GM21381 (cell line): ENCODE data around the gene NECTIN4.
A peak's percentile ranks its signal among the peaks of the same experiment; 100 is the strongest.
"Not testable (repeated sequence)": the region's sequence is repeated elsewhere in the genome, so short reads cannot be mapped to it uniquely, and the experiment has no call there.

Source experiments
- ATAC-seq: cut with Tn5 transposase; IDR thresholded peaks from one replicate; pipeline ENCODE4 v1.9.1; 2021; ENCODE audit warnings: mild to moderate bottlenecking, moderate library complexity; ENCODE audit not compliant: unreplicated experiment

NECTIN4 gene

DNA sequence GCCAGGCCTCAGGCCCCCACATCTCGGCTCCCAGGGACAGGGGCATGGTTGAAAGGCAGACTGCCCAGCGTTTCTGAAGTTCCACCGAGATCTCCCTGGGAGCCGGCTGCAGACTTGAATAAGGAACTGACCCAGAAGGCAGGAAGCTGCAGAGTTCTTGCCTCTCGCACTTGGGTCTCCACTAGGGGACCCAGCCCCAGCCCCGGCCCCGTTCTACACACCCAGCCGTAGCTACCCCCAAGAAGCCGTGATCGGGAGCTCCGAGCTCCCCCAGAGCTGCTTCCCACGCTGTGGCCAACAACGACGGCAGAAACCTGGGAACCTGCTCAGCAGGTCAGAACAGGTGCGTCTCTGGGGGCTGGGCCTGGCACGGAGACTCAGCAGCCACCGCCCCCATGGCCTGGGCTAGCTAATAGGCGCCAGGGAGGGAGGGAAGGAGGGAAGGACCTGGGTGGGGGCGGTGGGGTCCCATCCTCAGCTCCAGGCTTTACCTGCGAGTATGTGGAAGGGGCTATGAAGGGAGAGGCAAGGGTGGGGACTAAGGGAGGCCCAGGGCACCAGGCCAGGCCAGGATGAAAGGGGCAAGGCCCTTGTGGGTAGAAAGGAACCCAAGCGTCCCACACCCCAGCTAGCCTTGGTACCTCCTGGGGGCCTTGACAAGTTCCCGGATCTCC, at the start of gene NECTIN4:
Gene NECTIN4, minus strand, starts transcription at position 308 of the 674 bp plus-strand sequence. Its CDS starts 262 bp downstream, at position 46.
- ATAC-seq = no peak

DNA sequence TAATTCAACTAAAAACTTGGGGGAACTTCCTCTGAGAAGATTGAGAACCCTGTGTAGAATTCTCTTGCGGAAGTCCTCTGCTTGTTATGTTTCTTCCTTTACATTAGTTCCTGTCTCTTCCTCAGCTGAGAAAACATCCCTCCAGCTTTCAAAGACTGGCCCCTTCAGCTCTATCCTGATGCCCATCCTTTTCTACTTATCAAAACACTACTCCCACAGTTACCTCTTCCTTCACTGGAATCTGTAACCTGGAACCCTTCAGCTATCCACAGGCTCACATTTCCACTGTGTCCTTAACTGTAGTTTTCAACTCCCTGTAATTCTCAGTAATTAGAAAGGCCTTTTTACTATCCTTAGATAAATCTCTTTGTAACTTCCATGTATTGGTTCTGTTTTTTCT, 49.1 kb upstream of the NECTIN4 start:
- ATAC-seq = no peak

DNA sequence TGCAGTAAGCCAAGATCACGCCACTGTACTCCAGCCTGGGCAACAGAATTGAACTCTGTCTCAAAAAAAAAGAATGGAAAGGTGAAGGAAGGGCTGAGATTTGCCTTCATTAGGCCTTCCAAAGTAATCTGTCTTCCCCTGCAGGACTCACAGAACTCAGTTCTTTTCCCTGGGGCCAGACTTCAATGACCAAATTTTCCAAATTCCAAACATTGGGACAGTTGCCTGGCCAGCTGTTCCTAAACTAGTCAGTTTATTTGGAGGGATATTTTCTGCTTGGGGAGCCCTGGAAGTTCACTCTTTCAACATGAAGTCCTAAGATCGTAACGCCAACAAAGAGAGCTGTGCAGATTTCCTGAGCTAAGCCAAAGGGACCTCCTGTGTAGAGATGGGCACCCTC, 48.5 kb upstream of the NECTIN4 start:
- ATAC-seq = no peak

DNA sequence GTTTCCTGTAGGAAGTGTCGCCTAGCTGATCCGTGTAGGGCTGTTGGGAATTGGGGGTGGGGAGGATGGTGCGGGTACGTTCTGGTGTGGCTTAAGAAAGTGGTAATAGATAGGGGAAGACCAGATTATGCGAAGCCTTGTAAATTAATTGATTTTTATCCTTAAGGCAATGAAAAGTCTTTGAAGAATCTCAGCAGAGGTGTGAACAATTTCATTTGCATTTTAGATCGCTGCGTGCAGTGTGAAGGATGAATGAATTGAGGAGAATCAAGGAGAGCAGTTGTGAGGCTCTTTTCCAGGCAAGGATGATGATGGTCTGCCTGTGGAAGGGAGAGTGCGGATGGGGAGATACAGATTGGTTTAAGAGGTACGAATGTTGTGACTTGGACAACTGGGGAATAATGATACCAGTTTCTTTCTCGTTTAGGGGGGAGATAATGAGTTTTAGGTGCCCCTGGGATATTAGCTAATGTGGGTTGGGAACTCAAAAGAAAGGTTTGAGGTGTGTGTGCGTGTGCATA, 43.9 kb upstream of the NECTIN4 start:
- peak; percentile 7 for ATAC-seq

DNA sequence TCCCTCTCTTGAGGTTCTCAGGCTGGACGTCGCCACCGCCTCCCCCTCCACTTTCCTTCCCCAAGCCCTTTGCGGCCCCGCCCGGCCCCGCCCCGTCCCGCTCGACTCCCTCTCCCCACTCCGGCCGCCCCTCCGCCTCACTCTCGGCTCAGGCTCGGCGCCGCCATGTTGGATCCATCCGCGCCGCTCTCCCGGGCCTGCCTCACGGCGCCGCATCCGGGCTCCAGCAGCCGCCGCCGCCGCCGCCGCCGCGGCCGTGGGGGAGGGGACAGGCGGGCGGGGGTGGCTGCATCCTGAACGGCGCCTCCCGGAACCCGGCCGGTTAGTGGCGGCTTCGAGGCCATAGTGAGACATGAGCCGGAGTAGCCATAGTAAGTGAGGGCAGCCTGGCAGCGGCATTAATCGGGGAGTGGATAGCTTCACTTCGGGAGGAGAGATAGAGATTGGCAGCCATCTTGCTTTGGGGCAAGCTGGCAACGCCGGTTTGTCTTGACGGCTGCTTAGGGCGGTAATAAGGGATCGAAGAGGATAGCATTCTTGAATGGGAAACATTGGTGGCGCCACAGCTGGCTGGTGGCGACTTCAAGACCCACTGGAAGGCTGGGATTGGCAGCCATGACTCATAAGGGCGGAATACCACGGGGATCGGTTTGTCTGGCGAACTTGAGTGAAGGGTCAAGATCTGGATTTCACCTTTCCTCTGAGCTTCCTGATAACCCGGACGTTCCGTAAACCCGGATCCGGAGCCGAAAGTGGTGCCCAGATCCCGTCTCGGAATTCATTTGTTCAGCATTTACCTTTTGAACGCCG, 43.3 kb upstream of the NECTIN4 start, which contains the start of gene DEDD:
Gene DEDD, minus strand, starts transcription at position 258 of the 810 bp plus-strand sequence. CDS start 8,205 bp downstream, outside the sequence.
- ATAC-seq = peak; percentile 86

DNA sequence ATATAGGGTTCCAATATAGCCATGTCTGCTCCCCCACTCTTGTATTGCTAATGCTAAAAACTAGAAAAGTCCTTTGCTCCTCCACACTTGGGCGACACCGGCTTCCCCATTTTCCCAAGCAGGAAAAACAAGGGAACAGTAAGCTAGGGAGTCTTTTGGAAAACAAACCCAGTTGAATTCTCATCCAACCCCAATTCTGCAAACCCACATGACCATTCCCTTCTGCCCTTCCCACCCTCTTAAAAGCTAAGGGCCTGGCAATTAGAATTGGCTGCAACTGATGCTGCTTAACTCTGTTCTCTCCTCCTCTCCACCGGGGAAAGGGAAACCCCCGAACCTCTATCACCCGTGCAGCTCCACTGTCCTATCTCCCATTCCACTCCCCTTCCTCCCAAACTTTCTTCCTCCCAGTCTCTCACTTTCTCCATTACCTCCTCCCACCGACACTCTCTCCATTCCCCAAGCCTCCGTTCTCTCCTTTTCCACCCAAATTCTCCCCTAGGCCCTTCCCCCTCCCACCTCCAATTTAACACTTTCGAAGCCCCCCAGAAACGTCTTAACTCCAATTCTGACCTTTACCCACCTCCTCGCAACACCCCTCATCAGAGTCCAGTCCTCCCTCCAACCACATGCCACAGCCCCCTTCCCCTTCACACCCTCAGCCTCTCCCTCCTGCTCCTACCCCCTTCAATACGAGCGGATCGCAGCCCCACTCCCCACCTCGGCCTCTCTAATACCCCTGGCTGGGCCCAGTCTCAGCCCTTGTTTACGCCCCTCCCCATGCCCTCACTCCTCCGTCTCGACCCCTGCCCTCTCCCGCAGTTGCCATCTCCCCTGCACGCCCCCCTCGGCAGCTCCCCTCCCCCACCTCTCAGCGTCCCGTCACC, 42.4 kb upstream of the NECTIN4 start:
- no peak for ATAC-seq

DNA sequence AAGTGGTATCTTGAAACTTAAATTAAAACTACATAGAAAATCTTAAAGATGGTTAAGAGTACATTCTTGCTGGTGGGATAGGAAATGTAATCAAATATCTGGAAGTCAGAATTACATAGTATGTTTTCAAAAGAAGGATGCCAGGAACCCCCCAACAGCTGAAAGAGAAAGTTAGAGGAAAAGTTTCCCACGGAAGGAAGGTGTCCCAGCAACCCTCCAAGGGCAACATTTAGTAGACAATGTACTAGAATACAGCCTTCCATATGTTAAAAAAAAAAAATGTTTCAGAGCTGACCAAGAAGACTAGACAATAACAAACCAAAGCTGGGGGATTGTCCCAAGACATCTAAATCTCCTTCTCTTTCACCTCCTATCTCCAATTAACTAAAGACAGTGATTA, 40.9 kb upstream of the NECTIN4 start:
- no peak for ATAC-seq

DNA sequence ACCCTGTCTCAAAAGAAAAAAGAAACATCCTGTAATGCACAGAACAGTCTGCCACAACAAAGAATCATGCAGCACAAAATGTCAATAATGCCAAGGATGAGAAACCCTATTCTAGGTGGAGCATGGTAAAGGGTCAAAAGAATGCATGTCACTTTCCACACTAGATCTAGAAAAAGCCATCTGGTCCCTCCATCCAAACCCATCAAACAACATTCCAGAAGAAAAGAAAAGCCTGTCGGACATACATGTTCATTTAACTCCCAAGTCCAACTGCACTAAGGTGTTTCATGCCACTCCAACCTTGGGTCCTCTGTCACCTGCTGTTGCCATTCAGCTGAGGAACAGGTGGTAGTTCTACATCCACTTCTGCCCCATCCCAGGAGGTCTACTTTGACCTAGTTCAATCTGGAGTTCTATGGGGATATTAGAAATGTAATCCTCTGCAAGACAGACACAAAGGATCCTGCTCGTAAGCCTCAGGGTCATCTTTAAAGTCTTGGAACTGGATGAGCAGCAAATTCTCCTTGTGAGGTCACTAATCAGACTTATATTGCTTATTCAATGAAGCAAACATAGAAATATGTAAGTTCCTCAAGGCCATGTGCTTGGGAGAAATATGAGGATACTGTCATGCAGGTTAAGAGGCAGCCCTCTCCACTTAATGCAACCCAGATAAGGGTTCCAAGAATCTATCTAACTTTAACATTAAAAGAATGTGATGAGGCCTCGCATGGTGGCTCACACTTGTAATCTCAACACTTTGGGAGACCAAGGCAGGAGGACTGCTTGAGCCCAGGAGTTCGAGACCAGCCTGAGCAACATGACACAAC, 39.4 kb upstream of the NECTIN4 start:
- ATAC-seq = no peak

DNA sequence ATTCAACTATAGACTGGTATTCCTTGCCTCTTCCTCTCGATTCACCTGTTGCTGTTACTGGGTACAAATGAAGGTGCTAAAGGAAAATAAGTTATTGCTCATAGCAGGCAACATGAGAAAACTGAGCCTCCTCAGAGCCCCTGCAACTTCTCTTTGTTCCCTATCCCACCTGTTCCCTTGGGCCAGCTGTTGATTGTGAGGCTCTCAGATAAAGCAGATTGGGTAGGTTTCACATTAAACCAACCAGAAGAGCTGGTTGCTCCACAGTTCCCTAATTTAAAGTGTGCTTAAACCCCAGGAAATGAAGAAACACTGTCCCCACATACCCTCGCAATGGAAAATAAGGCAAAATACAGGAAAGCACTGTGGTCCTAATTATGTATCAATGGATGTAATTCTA, 38.3 kb upstream of the NECTIN4 start:
- ATAC-seq = no peak

DNA sequence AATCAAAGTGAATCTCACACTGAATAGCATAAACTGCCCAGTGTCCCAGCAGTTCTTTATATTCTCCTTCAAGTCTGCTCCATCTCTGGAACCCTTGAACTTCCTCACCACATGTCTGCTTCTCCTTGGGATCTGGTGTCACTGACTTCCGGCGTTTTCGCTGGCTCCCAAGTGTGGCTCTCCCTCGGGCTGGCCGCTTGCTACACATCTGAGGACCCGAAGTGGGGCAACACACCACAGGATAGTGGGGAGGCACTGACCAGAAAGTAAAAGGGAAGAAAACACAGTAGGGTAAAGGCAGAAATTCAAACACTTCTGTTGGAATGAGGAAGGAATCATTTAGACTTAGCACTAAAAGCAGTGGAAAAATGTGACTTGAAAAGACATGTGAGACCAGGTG, 33.6 kb upstream of the NECTIN4 start:
- no peak for ATAC-seq

DNA sequence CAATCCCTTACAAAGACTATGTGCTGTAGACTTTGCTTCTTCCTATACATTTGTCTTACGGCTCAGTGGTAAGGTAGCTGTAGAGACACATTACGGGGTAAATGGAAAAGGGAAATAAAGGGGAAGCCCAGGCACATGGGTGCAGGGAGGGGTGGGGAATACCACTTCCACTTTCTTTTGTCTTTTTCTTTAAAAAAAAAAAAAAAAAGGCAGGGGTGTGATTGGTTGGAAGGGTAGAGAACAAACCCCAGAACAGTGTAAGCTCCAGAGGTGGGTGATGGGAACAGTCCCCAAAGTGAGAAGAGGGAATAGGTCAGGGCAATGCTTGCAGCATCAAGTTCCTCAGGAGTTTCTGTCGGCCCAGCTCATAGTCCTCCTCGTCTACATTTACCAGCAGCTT, 32.5 kb upstream of the NECTIN4 start:
- ATAC-seq = no peak

DNA sequence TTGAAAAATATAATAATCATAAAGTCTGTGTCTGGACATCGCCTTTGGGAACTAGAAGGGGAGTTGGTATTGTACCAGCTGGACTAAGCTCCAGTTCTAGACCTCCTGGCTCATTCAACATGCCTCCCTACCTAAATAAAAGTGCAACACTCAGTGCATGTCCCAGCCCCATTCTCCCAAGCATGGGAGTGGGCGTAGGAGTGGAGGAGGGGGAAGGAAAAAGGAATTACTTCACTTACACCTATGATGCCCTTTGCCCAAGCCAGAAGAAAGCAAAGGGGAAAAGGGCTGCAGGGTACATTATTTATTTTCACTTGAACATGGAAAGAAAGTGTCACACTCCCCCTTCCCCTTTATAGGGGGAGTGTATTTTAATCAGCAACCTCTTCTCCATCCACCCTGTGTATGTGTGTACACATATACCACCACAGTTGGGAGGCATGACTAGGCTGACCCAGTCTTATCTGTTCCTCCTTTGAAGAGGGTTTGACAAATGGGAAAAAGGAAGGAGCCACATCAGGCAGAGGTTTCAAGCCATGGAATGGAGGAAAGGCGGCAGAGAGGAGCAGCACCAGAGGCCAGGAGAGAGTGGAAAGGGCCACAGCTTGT, 31.8 kb upstream of the NECTIN4 start:
- no peak for ATAC-seq

DNA sequence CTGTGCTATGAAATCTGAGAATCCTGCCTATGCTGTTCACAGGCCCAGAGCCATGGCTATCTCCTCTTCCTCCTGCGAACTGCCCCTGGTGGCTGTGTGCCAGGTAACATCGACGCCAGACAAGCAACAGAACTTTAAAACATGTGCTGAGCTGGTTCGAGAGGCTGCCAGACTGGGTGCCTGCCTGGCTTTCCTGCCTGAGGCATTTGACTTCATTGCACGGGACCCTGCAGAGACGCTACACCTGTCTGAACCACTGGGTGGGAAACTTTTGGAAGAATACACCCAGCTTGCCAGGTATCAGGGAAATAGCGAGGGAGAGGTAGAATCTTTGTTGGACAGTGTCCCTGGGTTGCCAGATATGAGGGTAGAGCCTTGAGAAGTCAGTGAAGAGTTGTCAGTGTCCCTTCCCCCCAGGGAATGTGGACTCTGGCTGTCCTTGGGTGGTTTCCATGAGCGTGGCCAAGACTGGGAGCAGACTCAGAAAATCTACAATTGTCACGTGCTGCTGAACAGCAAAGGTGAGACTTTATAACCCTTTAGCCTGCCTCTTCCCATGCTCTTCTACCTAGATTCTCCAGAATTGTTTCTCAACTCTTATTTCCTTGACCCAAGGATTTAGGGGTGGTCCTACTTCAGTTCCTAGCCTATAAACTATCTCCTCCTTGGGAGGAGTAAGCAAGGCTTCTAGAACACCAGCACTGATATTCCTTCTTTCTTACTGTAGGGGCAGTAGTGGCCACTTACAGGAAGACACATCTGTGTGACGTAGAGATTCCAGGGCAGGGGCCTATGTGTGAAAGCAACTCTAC, 29.9 kb upstream of the NECTIN4 start:
- peak; percentile 59 for ATAC-seq

DNA sequence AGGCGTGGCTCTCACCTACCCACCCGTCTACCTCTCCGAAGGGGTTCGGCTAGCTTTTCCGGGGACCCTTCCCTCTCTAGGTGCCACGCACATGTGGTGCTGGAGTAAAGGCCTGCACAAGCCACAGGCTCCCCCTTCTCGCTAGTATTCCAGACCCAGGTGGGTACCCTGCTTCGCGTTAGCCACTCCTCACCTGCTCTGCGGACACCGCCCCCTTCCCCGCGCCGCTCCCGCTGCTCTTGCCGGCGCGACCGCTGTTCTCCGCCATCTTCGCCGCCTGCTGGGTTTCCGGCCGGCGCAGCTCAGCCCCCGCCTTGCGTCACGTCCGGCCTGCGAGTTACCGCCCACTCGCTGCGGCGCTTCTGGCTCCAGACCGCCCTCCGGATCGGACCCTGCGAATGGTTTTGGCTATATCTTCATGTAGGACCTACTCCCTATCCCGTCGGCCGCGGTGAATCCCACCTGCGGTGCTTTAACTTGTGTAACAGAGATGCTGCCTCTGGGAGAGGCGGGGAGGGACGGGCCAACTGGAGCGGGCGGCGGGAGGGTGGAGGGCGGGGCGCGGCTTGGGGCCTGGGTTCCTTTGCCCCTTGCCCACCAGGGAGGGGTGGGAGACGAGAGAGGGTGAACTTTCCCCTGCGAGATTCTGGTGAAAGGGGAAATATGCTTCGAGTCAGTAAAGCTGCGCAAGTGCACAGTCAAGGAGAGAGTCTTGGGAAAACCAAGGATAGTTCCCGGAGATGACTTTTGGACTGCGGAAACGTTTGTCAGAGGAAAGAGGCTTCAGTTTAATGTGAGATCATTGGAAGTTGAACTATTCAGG, 28.6 kb upstream of the NECTIN4 start, which contains the start of the genes NIT1 and PFDN2:
Gene NIT1, plus strand, starts transcription at position 347 of the 823 bp plus-strand sequence. Its CDS starts 72 bp downstream, at position 419.
Gene PFDN2, minus strand, starts transcription at position 279 of the 823 bp plus-strand sequence. Its CDS starts 11 bp downstream, at position 268.
- ATAC-seq = peak; percentile 82

DNA sequence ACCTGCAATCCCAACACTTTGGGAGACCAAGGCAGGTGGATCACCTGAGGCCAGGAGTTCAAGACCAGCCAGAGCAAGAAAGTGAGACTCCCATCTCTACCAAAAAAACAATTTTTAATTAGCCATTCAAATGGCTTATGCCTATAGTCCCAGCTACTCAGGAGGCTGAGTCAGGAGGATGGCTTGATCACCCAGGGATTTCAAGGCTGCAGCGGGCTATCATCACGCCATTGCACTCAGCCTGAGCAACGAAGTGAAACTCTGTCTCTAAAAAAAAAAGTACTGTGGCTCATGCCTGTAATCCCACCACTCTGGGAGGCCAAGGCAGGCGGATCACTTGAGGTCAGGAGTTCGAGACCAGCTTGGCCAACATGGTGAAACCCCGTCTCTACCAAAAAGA, 26.6 kb upstream of the NECTIN4 start:
- ATAC-seq = not testable (repeated sequence)

DNA sequence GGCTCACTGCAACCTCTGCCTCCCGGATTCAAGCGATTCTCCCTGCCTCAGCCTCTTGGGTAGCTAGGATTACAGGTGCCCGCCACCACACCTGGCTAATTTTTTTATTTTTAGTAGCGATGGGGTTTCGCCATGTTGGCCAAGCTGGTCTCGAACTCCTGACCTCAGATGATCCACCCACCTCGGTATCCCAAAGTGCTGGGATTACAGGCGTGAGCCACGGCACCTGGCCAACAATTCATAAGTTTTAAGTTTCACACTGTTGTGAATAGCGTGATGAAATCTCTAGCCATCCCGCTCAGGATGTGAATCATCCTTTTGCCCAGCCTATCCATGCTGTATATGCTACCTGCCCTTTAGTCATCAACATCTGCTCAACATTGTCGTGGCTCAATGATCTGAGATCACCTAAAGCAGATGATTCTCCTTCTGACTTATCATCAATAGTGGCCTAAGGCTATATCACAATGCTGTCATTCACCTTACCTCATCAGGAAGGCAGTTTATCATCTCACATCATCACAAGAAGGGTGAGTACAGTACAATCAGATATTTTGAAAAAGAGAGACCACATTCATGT, 25.9 kb upstream of the NECTIN4 start:
- no peak for ATAC-seq

DNA sequence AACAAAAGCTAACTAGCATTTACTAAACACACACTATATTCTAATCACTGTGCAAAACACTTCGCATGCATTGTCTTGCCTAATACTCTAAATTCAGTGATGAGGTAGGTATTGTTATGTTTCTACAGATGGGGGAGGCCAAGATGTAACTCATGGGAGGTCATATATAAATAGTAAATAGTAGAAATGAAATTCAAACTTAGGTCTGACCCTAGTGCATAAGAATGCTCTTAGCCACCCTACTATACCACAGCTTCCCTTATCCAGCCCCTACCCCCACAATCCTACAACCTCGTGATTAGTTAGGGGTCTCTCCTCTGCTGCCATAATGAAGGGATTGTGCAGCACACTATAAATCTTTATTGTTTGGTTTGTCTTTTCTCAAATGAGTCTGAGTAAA, 25.2 kb upstream of the NECTIN4 start:
- ATAC-seq = no peak
